Cerebellar cortex (tissue), 1 donor: Measurements from ENCODE around the gene ZPR1.
"Not testable (repeated sequence)": the region's sequence is repeated elsewhere in the genome, so short reads cannot be mapped to it uniquely, and the experiment has no call there.

Experiments used
- DNase-seq: peaks from one replicate; pipeline ENCODE4 v3.0.0-alpha.2; 2015; ENCODE audit warnings: low spot score

The ZPR1 gene

DNA sequence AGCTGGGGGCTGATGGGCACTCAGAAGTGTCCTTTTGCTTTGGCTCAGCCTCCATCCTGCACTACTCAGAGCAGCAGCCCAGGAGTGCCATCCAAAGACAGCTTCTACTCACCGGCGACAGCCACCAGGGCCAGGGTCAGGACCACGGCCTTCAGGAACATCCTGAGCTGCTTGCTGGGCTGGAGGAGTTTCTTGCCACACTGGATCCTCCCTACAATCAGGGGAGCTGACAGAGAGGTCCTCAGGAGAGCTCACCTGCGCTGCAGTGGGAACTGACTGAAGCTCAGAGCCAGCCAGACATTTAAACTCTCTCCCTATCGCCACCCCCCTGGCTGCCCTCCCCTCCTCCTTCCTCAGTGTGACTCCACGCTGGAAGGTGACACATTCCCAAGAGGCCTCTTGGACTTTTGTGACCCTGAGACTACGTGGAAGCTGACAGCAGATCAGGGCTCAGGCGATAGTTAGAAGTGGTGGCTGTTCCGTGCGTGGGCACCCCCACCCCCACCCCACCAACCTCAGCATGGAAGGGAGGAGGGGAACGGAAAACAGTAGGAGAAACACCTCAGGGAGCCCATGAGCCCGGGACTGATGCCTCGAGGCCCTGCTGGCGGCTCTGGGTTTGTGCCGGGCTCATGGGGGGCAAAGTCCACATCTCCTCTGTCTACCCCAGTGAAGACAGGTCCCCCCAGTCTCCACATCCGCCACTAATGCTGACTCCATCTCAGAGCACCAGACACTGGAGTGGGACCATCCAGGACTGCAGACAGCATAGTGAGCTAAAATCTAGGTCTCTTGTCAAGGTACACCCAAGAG lies 35.4 kb upstream of the ZPR1 start, which contains the start of gene APOA4:
Gene APOA4 (minus strand): TSS at position 274 of the 813 bp plus-strand sequence. CDS start 113 bp downstream, at position 161.
- no peak for DNase-seq

DNA sequence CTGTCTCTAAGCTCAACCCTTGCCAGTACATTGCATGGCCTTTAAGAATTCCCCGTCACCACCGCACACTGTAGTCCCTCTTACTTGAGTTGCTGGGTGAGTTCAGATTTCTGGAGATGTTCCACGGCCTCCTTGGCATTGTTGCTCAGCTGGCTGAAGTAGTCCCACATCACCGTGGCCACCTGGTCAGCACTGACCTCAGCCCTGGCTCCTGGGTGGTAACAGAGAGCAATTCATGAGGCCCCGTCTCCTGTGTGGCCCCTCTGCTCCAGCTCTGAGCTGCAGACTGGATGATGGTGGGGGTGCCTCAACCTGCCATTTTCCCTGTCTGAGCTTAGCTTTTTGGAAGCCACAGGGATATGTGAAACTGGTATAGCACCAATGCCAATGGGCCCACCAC lies 34.8 kb upstream of the ZPR1 start:
- DNase-seq, result no peak

DNA sequence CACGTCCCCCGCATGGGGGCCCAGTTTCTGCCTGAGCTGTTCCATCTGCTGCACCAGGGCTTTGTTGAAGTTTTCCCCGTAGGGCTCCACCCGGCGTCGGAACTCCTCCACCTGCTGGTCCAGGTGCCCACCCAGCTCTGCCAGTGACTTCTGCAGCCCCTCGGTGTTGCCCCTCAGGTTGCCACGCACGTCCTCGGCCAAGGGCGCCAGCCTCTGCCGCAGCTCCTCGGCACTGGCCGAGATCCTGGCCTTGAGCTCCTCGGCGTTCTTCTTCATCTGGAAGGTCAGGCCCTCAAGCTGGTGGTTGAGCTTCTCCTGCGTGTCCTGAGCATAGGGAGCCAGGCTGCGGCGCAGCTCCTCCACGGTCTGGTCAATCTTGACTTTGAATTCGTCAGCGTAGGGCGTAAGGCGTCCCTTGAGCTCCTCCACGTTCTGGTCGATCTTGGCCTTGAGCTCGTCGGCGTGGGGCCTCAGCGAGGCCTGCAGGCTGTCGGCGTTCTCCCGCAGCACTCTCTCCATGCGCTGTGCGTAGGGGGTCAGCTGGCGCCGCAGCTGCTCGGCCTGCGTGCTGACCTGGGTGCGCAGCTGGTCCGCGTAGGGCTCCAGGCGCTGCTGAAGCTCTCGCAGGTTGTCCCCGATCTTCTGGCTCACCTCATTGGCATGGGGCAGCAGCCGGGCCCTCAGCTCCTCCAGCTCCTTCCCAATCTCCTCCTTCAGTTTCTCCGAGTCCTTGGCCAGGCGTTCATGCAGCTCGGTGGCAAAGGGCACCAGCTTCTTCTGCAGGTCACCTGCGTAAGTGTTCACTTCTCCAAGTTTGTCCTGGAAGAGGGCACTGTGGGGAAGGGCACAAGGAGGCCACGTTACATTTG lies 33.5 kb upstream of the ZPR1 start:
- no peak for DNase-seq

DNA sequence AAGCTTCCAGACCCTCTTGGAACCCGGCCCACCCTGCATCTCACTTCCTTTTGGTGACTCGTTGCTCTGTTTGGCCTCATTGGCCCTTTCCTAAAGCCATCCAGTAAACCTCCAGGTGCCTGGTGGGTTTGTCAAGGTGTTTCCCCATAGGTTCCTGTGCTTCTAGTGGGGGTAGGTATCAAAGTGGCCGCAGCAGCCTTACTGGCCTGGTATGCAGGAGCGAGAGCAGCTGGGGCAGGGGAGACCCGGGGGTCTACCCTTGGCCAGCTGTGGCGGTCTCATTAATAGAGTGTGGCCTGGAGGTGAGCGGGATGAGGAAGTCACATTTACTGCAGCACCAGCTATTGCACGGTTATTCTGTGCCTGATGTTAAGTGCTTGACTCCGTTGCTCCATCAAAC lies 31.2 kb upstream of the ZPR1 start:
- no peak for DNase-seq

DNA sequence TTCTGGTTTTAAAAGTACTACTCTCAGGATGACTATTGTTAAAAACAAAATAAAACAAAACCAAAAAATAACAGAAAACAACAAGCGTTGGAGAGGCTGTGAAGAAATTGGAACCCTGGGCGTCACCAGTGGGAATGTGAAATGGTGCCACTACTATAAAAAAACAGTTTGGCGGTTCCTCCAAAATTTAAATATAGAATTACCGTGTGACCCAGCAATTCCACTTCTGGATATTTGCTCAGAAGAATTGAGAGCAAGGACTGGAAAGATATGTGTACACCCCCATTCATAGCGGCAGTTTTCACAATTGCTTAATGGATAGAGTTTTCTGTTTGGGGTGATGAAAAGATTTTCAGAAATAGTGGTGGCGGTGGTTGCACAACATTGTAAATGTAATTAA lies 26.7 kb upstream of the ZPR1 start:
- DNase-seq, result no peak

DNA sequence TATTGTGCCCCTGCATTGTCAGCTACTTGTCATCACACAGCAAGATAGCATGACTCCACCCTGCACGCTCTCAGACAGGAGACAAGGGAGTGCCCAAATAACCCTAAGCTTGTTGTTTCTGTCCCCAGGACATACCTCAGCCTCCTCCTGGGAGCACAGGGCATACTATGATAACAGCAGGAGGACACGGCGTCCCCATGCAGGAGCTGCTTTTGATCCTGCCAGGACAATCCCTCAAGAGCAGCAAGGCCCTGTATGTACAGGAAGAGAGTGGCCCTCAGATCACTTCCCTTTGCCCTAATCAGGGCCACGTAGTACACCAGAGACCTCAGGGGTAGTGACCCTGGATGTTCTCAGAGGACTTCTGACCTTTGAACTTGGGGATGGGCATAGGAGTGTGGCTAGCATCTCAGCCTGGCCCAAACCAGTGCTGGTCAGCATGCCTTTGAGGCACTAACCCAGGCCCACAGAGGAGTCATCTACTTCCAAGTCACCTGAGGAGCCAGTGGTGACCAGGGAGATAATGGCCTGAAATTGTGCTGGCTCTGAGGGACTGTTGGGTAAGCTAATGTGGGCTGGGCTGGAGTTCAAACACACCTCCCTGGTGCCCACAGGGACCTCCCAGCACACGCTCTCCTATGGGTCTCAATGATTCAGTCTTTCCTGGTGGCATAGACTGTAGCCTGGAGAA lies 26.1 kb upstream of the ZPR1 start:
- no peak for DNase-seq

DNA sequence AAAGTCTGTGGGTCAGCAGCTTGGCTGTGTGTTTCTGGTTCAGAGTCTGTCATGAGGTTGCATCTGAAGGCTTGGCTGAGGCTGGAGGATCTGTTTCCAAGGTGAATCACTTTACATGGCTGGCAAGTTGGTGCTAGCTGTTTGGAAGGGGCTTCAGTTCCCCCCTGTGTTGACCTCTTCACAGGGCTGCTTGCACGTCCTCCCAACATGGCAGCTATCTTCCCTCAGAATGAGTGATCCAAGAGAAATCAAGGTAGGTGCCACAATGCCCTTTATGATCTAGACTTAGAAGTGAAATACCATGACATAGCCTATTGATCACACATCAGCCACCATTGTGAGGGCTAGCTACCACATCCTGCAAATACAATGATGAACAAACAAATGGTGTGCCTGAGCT lies 25.3 kb upstream of the ZPR1 start:
- no peak for DNase-seq

DNA sequence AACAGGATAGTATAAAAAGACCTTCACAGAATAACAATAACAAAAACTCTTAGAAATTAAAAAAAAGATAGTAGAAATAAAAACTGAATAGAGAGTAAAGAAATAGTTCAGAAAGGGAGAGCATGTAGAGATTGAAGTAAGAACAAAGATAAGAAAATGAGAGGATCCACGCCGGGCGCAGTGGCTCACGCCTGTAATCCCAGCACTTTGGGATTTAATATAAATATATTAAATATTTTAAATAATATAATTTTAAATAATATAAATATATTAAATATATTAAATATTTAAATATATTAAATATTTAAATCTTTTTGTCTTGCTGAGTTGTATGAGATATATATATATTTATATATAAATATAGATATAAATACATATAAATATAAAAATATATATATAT lies 24.3 kb upstream of the ZPR1 start:
- no peak for DNase-seq

DNA sequence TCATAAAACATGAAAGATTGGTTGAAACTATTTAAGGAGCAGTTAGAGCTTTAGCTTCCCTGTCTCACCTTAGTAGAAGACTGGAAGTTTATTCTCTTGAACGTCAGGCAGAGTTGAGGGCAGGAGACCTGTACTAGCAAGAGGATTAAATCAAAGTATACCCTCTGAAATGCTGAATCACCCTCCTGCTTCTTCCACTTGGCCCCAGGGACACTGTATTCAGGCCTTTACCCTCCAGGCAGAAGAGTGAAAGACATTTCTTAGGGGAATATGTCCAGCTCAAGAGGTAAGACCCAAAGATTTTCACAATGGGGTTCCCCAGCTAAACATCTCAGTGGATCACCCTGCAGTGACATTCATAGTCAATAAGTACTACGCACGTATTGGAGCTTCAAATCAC lies 23.4 kb upstream of the ZPR1 start:
- DNase-seq, result no peak

DNA sequence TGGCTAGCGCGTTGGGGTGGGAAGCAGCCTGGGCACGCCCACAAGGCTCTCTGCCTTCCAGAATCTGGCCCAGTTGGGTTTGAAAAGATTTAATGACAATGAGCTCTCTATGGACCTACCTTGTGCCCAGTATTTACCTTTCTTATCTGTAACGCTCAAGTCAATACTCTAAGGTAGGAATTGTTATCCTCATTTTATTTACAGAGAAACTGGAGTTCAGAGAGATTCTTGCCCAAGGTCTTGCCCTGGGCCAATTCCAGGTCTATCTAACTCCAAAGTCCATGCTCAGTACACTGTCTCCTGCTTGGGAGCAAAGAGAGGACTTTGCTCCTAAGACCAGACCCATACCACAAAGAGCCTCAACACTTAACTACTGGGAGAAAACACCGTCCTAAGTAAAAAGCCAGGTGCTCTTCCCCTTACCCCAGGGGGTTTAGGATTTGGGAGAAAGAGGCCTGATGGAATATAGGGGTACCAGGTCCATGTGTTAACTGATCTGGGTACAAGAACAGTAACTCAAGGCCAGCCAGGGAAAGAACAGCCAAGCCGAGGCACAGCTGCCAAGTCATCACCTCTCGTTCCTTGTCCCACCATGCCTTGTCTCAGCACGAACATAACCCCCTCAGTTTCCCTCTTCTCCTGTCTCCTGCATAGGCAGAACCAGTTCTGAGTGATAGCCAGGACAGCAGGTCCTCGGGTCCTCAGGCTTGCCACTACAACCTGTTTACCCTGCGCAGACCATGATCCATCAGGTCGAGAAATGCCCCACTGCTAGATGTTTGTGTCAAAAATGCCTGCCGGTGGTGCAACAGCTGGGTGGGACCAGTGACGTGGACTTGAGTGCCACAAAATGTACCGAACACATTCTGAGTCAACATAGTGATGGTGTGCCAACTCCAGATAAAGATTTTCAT lies 20.7 kb upstream of the ZPR1 start:
- no peak for DNase-seq

DNA sequence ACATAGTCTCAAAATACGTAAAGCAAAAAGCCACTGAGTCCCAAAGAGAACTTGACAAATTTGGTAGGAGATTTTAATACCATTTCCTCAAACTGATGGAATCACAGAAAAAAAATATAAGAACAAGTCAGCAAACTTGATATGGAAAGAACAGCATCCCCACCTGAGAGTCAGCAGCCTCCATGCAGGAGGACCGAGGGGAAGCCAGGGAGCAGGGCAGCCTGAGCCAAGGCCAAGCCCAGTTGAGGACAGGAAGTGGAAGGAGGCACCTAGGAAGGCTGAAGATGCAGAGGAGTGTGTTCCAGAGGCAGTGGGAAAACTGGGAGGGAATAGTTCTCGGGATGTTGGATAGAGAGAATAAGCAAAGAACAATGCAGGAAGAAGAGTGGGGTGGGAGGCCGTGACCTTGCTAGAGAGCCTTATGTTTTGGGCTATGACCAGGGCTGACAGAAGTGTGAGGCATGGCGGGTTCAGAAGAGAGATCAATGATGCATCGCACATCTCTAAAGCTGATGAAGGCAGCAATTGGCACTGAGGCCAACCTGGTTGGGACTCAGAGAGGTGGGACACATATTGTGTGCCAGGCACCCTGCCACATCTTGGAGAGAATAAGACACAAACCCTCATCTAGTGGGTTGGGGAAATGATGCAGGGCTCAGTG lies 19.9 kb upstream of the ZPR1 start:
- DNase-seq, result no peak

DNA sequence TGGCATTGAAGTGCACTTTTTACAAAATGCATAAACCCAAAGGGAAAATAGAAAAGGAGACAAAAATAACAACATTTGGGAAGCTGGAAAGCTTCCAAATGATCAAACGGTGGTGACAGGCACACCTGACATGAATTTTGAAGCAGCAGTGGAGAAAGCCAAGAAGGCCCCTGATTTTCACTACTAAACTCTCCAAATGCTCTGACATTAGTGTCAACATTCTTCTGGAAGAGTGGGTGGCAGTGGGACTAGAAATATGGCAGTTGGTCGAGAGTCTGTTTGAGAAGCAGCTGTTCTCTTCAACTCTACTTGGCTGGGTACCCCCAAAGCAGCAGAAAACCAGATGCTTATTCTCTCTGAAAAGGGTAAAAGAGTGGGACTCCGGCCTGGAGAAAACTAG lies 16.2 kb upstream of the ZPR1 start:
- DNase-seq, result no peak

DNA sequence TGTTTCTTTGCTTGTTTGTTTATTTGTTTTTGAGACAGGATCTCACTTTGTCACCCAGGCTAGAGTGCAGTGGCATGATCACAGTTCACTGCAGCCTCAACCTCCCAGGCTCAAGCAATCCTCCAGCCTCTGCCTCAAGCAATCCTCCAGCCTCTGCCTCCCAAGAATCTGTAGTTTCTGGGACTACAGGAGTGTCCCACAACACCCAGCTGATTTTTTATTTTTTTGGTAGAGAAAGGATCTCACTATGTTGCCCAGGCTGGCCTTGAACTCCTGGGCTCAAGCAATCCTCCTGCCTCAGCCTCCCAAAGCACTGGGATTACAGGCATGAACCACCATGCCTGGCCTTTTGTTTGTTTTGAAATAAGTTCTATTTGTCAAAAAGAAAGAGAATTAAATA lies 13.8 kb upstream of the ZPR1 start:
- DNase-seq, result not testable (repeated sequence)

DNA sequence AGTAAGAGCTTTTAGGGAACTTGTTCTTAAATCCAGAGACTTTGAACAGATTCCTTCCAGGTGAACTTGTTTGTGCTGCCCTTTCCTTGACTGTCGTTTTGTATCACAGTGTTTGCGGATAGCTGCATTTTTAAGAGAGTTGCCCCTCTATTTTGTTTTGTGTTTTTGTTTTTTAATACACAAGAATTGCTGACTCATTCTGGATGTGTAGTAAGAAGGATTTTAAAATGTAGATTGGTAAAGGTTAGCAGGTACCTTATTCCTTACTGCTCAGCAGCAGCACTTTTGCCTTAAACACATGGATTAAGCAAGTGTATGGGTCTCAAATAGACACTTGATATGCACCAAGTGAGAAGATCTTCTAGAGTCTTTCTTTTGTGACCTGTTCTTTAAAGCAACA lies 12.8 kb upstream of the ZPR1 start:
- no peak for DNase-seq

DNA sequence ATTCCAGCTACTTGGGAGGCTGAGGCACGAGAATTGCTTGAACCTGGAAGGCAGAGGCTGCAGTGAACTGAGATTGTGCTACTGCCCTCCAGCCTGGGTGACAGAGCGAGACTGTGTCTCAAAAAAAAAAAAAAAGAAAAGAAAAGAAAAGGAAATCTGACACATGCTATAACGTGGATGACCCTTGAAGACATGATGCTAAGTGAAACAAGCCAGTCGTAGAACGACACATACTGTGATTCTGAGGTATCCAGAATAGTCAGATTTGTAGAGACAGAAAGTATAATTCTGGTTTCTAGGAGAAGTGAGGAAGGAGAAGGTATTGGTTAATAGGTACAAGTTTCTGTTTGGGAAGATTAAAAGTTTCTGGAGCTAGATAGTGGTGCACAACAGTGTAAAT lies 10.5 kb upstream of the ZPR1 start:
- DNase-seq, result no peak

DNA sequence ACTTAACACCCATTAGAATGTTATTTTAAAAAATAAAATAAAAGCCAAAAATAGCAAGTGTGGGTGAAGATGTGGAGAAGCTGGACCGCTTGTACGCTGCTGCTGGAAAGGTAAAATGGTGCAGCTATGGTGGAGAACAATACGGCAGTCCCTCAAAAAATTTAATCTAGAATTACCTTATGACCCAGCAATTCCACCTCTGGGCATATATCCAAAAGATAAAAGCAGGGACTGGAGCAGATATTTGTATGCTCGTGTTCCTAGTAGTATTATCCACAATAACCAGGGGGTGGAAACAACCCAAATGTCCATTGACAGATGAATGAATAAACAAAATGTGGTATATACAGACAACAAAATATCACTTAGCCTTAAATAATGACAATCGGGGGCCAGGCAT lies 10.0 kb upstream of the ZPR1 start:
- DNase-seq, result no peak

DNA sequence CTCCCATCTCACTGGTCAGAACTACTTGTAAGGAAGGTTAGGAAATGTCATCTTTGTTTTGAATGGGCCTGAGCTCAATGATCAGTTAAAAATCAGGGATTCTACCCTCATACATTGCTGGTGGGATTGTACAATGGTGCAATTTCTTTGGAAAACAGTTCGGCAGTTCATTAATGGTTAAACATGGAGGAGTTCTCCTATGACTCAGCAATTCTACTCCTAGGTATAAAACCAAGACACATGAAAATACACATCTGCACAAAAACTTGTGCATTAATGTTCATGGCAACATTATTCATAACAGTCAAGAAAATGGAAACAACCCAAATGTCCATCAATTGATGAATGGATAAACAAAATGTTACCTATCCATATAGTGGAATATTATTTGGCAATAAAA lies 8.7 kb upstream of the ZPR1 start:
- no peak for DNase-seq

DNA sequence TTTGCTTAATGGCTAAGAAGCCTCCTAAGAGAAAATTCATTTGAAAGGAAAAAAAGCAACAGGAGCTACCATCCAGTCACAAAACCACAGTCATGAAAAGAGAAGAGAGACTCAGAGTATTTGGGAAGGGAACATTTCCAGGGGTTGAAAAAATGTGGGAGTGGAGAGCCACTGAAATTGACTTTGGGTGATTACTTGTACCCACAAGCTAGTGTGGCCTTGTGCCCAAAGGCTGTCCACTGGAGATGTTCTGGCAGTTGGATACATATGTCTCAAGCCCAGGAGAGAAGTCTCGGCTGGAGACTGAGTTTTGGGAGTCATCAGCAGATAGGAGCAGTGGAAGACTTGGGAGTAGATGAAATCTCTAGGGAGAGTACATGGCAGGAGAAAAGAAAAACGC lies 7.0 kb upstream of the ZPR1 start:
- DNase-seq, result no peak

DNA sequence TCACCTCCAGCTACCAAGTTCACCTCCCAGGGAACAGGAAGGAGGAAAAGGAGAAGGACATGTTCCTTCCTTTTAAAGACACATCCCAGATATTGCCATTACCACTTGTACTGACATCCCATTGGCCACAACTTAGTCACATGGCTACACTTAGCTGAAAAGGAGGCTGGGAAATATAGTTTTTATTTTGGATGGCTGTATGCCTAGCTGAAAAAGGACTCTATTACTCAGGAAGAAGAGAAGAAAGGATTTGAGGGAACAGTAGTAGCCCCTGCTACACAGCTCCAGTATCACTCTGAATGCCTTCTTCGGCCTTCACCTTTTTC lies 5.9 kb upstream of the ZPR1 start:
- peak; percentile 31 for DNase-seq

DNA sequence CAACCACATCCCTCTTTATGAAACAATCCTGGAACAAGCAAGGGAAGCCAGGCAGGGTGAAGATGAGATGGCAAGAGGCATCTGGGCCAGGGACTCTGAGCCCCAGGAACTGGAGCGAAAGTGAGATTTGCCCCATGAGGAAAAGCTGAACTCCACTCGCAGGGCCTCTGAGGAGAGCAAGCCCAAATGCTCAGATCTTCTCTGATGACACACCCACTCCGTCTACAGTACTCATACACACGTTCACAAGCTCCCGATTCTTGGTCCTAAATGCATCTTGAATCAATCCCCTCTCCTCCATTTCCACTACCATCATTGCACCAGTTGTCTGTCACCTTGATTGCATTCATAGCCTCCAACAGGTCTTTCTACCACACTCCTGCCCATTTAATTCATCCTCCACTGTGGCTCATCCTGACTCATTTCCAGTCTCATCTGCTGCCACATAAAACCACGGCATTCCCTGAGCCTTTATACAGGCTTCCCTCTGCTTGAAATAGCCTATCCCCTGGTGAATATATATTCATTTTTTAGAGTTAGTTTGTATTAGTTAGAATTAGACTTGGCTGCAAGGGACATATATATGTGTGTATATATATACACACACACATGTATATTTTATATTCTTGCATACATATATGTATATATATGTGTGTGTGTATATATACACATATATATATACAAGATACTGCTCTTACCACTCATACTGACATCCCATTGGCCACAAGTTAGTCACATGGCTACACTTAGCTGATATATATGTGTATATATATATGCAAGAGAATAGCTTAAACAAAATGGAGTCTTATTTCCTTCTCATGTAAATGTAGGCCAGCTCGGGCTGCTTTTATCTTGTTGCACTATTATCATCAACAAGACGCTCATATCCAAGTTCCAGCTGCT lies 5.3 kb upstream of the ZPR1 start:
- no peak for DNase-seq
